Fibroblast of upper back skin (primary cell): Measurements from ENCODE around the gene HNRNPC.
"Not testable (repeated sequence)": the region's sequence is repeated elsewhere in the genome, so short reads cannot be mapped to it uniquely, and the experiment has no call there.

ENCODE experiments used
- DNase-seq: peaks from one replicate; pipeline ENCODE4 v3.0.0-alpha.2; 2013

HNRNPC gene

GRCh38 chr14:21244544-21244943 lies 24.7 kb downstream of the HNRNPC start:
- no peak for DNase-seq

- DNase-seq = peak; percentile 48
Observed at GRCh38 chr14:21241218-21241819, 27.9 kb downstream of the HNRNPC start.

GRCh38 chr14:21240417-21240816 lies 28.8 kb downstream of the HNRNPC start:
- DNase-seq = no peak

GRCh38 chr14:21238823-21239518 lies 30.3 kb downstream of the HNRNPC start:
- no peak for DNase-seq

GRCh38 chr14:21236948-21237797 lies 32.1 kb downstream of the HNRNPC start:
- no peak for DNase-seq

GRCh38 chr14:21234112-21234511 lies 35.1 kb downstream of the HNRNPC start:
- no peak for DNase-seq

- no peak for DNase-seq
Observed at GRCh38 chr14:21233457-21234076, 35.7 kb downstream of the HNRNPC start.

- DNase-seq = no peak
Observed at GRCh38 chr14:21231020-21231652, 38.1 kb downstream of the HNRNPC start.

GRCh38 chr14:21229821-21230220 lies 39.4 kb downstream of the HNRNPC start:
- no peak for DNase-seq

- no peak for DNase-seq
Observed at GRCh38 chr14:21227981-21228380, 41.3 kb downstream of the HNRNPC start.

- DNase-seq = no peak
Observed at GRCh38 chr14:21227150-21227549, 42.1 kb downstream of the HNRNPC start.

GRCh38 chr14:21226467-21226866 lies 42.8 kb downstream of the HNRNPC start:
- DNase-seq = no peak

GRCh38 chr14:21225164-21225563 lies 44.1 kb downstream of the HNRNPC start:
- not testable (repeated sequence) for DNase-seq

- DNase-seq = peak; percentile 41
Observed at GRCh38 chr14:21220874-21221477, 48.3 kb downstream of the HNRNPC start.

- DNase-seq = peak; percentile 42
Observed at GRCh38 chr14:21219561-21220111, 49.6 kb downstream of the HNRNPC start.

GRCh38 chr14:21219120-21219519 lies 50.1 kb downstream of the HNRNPC start:
- DNase-seq = no peak

- DNase-seq = no peak
Observed at GRCh38 chr14:21215879-21216251, 53.4 kb downstream of the HNRNPC start.

GRCh38 chr14:21215130-21215878 lies 53.9 kb downstream of the HNRNPC start:
- DNase-seq = no peak

- no peak for DNase-seq
Observed at GRCh38 chr14:21213652-21214051, 55.6 kb downstream of the HNRNPC start.

- DNase-seq = not testable (repeated sequence)
Observed at GRCh38 chr14:21212824-21213223, 56.4 kb downstream of the HNRNPC start.

GRCh38 chr14:21211509-21211908 lies 57.7 kb downstream of the HNRNPC start:
- DNase-seq = no peak
